Mucosa of rectum (tissue), 2 donors: ENCODE measurements around the gene RFTN1.

Experiments used
- H3K27ac ChIP-seq, 2 donors: one replicate each; pipeline ENCODE4 v1.7.0; 2013; ENCODE audit warnings: inconsistent platforms in 2 of 2, low read depth in 2 of 2, low read length in 2 of 2
- H3K27me3 ChIP-seq, 2 donors: one replicate each; pipeline ENCODE4 v1.7.0; 2013; ENCODE audit warnings: low read length in 2 of 2; ENCODE audit not compliant: control insufficient read depth in 2 of 2, insufficient read depth in 2 of 2
- H3K36me3 ChIP-seq, 2 donors: one replicate each; pipeline ENCODE4 v1.7.0; 2013; ENCODE audit warnings: low read length in 2 of 2; ENCODE audit not compliant: control insufficient read depth in 2 of 2, insufficient read depth in 2 of 2
- H3K4me1 ChIP-seq, 2 donors: one replicate each; pipeline ENCODE4 v1.7.0; 2013; ENCODE audit warnings: low read length in 2 of 2, mild to moderate bottlenecking in 1 of 2; ENCODE audit not compliant: control insufficient read depth in 2 of 2, insufficient read depth in 2 of 2
- H3K4me3 ChIP-seq, 2 donors: one replicate each; pipeline ENCODE4 v1.7.0; 2013; ENCODE audit warnings: low read length in 2 of 2
- H3K9ac ChIP-seq, 2 donors: one replicate each; pipeline ENCODE4 v1.7.0; 2013; ENCODE audit warnings: low read length in 2 of 2, low read depth in 1 of 2, mild to moderate bottlenecking in 1 of 2
- H3K9me3 ChIP-seq, 2 donors: one replicate each; pipeline ENCODE4 v1.7.0; 2013; ENCODE audit warnings: low read length in 2 of 2; ENCODE audit not compliant: control insufficient read depth in 2 of 2
- donor health status: healthy.
- donor health status: Normal muscosa, but diverticular disease.

The RFTN1 gene

GRCh38 chr3:16370503-16370871, 143.0 kb downstream of the RFTN1 start:
- no peak overlapping the region for H3K27ac ChIP-seq
- peaks cover 2 to 4% of the 10 kb centered on the region in 2 donors for H3K4me1 ChIP-seq
- H3K36me3 ChIP-seq, result no peaks in the 10 kb centered on the region
- H3K9ac ChIP-seq, result no peak overlapping the region
- no peaks in the 10 kb centered on the region for H3K9me3 ChIP-seq
- H3K27me3 ChIP-seq, result no peaks in the 10 kb centered on the region
- no peak overlapping the region for H3K4me3 ChIP-seq

- peaks cover 2 to 4% of the 10 kb centered on the region in 2 donors for H3K4me1 ChIP-seq
- H3K9ac ChIP-seq, result no peak overlapping the region
- H3K4me3 ChIP-seq, result no peak overlapping the region
- H3K27me3 ChIP-seq, result no peaks in the 10 kb centered on the region
- no peaks in the 10 kb centered on the region for H3K9me3 ChIP-seq
- no peak overlapping the region for H3K27ac ChIP-seq
- H3K36me3 ChIP-seq, result no peaks in the 10 kb centered on the region
Observed at GRCh38 chr3:16369885-16370284, 143.6 kb downstream of the RFTN1 start.

GRCh38 chr3:16369276-16369675, 144.2 kb downstream of the RFTN1 start:
- H3K27me3 ChIP-seq, result no peaks in the 10 kb centered on the region
- H3K9me3 ChIP-seq, result no peaks in the 10 kb centered on the region
- no peak overlapping the region for H3K4me3 ChIP-seq
- H3K4me1 ChIP-seq, result peaks cover 2 to 4% of the 10 kb centered on the region in 2 donors
- no peak overlapping the region for H3K9ac ChIP-seq
- H3K36me3 ChIP-seq, result no peaks in the 10 kb centered on the region
- no peak overlapping the region for H3K27ac ChIP-seq

DNA sequence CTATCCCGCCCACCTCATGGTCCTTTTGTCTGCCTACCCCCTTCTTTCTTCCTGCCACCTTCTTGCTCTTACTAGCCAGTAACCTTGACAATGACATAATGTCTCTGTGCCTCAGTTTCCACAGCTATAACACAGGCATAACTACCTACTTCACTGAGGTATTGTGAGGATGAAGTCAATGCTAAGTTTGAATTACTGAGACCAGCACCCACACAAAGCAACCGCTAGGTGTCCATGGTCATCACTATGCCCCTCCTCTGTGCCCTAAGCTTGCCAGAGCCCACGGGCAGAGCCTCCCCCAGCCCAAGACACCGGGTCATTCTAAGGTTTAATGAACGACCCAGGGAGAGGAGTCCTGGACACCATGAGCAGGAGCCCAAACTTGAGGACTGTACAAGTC, 146.9 kb downstream of the RFTN1 start:
- H3K27ac ChIP-seq, result no peak overlapping the region
- no peaks in the 10 kb centered on the region for H3K27me3 ChIP-seq
- no peaks in the 10 kb centered on the region for H3K36me3 ChIP-seq
- no peaks in the 10 kb centered on the region for H3K9me3 ChIP-seq
- H3K4me1 ChIP-seq, result no peaks in the 10 kb centered on the region
- no peak overlapping the region for H3K4me3 ChIP-seq
- H3K9ac ChIP-seq, result no peak overlapping the region

DNA sequence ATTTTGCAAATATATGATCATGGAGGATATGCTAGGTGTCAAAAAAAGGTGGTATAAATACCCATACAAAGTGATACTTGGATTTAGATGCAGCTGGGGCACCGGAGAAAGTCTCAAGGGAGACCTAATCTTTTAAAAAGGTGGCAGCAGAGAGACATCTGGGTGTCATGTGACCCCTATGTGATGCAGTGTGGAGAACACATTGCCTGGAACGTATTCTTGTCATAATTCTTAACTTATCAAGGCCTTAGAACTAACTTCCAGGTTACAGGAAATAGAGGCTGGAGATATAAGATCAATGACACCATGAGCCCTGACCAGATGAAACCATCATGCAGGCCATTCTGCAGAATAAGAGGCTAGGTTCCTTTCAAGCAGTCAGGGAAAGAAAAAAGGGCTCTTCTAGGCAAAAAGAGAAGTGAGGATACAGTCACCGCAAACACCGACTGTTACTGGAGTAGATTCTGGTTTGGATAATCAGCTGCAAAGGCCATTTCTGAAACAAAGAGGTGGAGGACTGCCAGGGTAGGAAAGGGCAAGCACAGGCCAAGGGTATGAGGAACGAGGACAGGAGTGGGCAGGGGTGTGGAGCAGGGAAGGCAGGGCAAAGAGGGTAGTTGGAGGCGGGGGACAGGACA, 147.9 kb downstream of the RFTN1 start:
- Histone ChIP-seq H3K4me1 (no peaks in the 10 kb centered on the region), H3K9ac (no peak overlapping the region), H3K4me3 (no peak overlapping the region), H3K27ac (no peak overlapping the region), H3K27me3 (no peaks in the 10 kb centered on the region), H3K9me3 (no peaks in the 10 kb centered on the region), H3K36me3 (no peaks in the 10 kb centered on the region)

GRCh38 chr3:16364963-16365362, 148.5 kb downstream of the RFTN1 start:
- Histone ChIP-seq H3K27me3 (no peaks in the 10 kb centered on the region), H3K4me1 (no peaks in the 10 kb centered on the region), H3K9ac (no peak overlapping the region), H3K36me3 (no peaks in the 10 kb centered on the region), H3K9me3 (no peaks in the 10 kb centered on the region), H3K27ac (no peak overlapping the region), H3K4me3 (no peak overlapping the region)

GRCh38 chr3:16364323-16364722, 149.2 kb downstream of the RFTN1 start:
- Histone ChIP-seq H3K4me3 (no peak overlapping the region), H3K36me3 (no peaks in the 10 kb centered on the region), H3K27me3 (no peaks in the 10 kb centered on the region), H3K27ac (no peak overlapping the region), H3K9me3 (no peaks in the 10 kb centered on the region), H3K9ac (no peak overlapping the region), H3K4me1 (no peaks in the 10 kb centered on the region)

- Histone ChIP-seq H3K4me3 (no peak overlapping the region), H3K4me1 (no peaks in the 10 kb centered on the region), H3K27ac (no peak overlapping the region), H3K9ac (no peak overlapping the region), H3K36me3 (no peaks in the 10 kb centered on the region), H3K27me3 (no peaks in the 10 kb centered on the region), H3K9me3 (no peaks in the 10 kb centered on the region)
Observed at GRCh38 chr3:16363636-16364035, 149.9 kb downstream of the RFTN1 start.

- Histone ChIP-seq H3K36me3 (no peaks in the 10 kb centered on the region), H3K9me3 (no peaks in the 10 kb centered on the region), H3K4me1 (no peaks in the 10 kb centered on the region), H3K27me3 (no peaks in the 10 kb centered on the region), H3K4me3 (no peak overlapping the region), H3K27ac (no peak overlapping the region), H3K9ac (no peak overlapping the region)
Observed at GRCh38 chr3:16362770-16363169, 150.7 kb downstream of the RFTN1 start.

GRCh38 chr3:16361087-16361486, 152.4 kb downstream of the RFTN1 start:
- Histone ChIP-seq H3K9ac (no peak overlapping the region), H3K4me1 (no peaks in the 10 kb centered on the region), H3K36me3 (no peaks in the 10 kb centered on the region), H3K27me3 (no peaks in the 10 kb centered on the region), H3K27ac (no peak overlapping the region), H3K9me3 (no peaks in the 10 kb centered on the region), H3K4me3 (no peak overlapping the region)

DNA sequence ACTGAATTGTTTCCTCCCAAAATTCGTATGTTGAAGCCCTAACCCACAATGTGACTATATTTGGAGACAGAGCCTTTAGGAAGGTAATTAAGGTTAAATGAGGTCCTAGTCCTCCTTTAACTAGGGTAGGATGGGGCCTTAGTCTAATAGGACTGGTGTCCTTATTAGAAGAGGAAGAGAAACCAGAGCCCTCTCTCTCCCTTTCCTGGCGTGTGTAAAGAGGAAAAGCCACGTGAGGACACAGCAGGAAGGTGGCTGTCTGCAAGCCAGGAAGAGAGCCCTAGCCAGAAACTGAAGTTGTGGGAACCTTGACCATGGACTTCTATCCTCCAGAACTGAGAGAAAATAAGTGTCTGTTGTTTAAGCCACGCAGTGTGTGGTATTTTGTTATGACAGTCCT, 154.2 kb downstream of the RFTN1 start:
- Histone ChIP-seq H3K4me1 (no peaks in the 10 kb centered on the region), H3K4me3 (no peak overlapping the region), H3K9me3 (no peaks in the 10 kb centered on the region), H3K9ac (no peak overlapping the region), H3K27ac (no peak overlapping the region), H3K36me3 (peaks cover 0 to 2% of the 10 kb centered on the region in 2 donors), H3K27me3 (no peaks in the 10 kb centered on the region)
